K562 (cell line): ENCODE results near the gene KCTD7. TPM values are rescaled to one million over a fixed set of nuclear protein-coding genes. Genes with fewer than 3 reads are reported as not detected.

Source experiments
- ATAC-seq: fragments of 200-7000 bp; cut with Tn5 transposase; 3 replicates; pipeline ENCODE4 v1.9.1; 2020; ENCODE audit warnings: moderate library complexity
- BruUV-seq: library from RNA; stranded (reverse); fragments of 400-500 nt; replicated peaks from 2 replicates; lab custom pipeline; 2021; lab: Mats Ljungman, UMichigan
- CTCF ChIA-PET: fragments of 300-600 bp; formaldehyde crosslinking; extraction: SDS; loops from one replicate; lab custom pipeline; 2021; ENCODE audit warnings: low intra/inter-chr PET ratio; lab: Yijun Ruan, JAX
- POLR2A ChIA-PET: fragments of 300-600, 350-650 bp; sonication (Branson Sonifier 250); formaldehyde crosslinking; extraction: SDS; loops from one replicate; lab custom pipeline; 2021; ENCODE audit warnings: antibody characterized with exemption, inconsistent platforms; lab: Yijun Ruan, JAX
- DNase-seq, 4 experiments: peaks; one replicate each; pipeline versions ENCODE4 v3.0.0 to v3.0.0-alpha.2; 2011 to 2018; ENCODE audit warnings: low spot score in 3 of 4, mixed read lengths in 3 of 4; ENCODE audit errors: extremely low read depth in 1 of 4
- FAIRE-seq: peaks from 2 replicates; lab custom pipeline; 2011; peaks lifted over from hg19 to GRCh38; lab: Jason Lieb, UNC
- H2AFZ ChIP-seq: 2 replicates; pipeline ENCODE4 v1.6.0; 2011; ENCODE audit warnings: low read depth, low read length, control low read depth, inconsistent platforms
- H3K27ac ChIP-seq: fragments of 200-600 bp; 3 replicates; pipeline ENCODE4 v1.8.0; 2011; ENCODE audit warnings: low read depth, mild to moderate bottlenecking, control low read depth, inconsistent platforms, low read length, moderate library complexity, mixed read lengths; ENCODE audit errors: extremely low read depth
- H3K27me3 ChIP-seq, 2 experiments: fragments of 300-600 bp in 1 of 2; 2 replicates in 1 of 2; 3 replicates in 1 of 2; pipeline versions ENCODE4 v1.6.0 to v1.8.0; 2011; ENCODE audit warnings: inconsistent platforms in 2 of 2, low read length in 2 of 2, mild to moderate bottlenecking in 1 of 2, mixed read lengths in 1 of 2, moderate library complexity in 1 of 2; ENCODE audit not compliant: control insufficient read depth in 2 of 2, insufficient read depth in 2 of 2
- H3K36me3 ChIP-seq: fragments of 300-600 bp; 3 replicates; pipeline ENCODE4 v1.8.0; 2011; ENCODE audit warnings: mild to moderate bottlenecking, low read length, inconsistent platforms; ENCODE audit not compliant: control insufficient read depth, insufficient read depth
- H3K4me1 ChIP-seq, 2 experiments: fragments of 200-600 bp in 1 of 2; replicated peaks in 1 of 2; 2 replicates in 1 of 2; 3 replicates in 1 of 2; pipeline versions ENCODE4 v1.5.1 to v1.8.0; 2011; ENCODE audit warnings: inconsistent platforms in 2 of 2, low read length in 2 of 2, mild to moderate bottlenecking in 1 of 2, mixed read lengths in 1 of 2, moderate library complexity in 1 of 2; ENCODE audit not compliant: control insufficient read depth in 2 of 2, insufficient read depth in 2 of 2
- H3K4me2 ChIP-seq: 2 replicates; pipeline ENCODE4 v1.6.1; 2011; ENCODE audit warnings: low read length, control low read depth, inconsistent platforms, mixed read lengths; ENCODE audit not compliant: insufficient read depth
- H3K4me3 ChIP-seq: fragments of 200-600 bp; sonication (generic), shearing (Covaris generic); 2 replicates; pipeline ENCODE4 v1.5.1; 2016; ENCODE audit warnings: control low read depth, inconsistent platforms
- H3K79me2 ChIP-seq: fragments of 200-600 bp; 3 replicates; pipeline ENCODE4 v1.8.0; 2011; ENCODE audit warnings: low read length, inconsistent platforms; ENCODE audit not compliant: control insufficient read depth, insufficient read depth
- H3K9ac ChIP-seq, 2 experiments: 2 replicates each; pipeline versions ENCODE4 v1.6.0 to v1.6.1; 2011; ENCODE audit warnings: low read depth in 2 of 2, low read length in 2 of 2, control low read depth in 1 of 2, inconsistent platforms in 1 of 2, mild to moderate bottlenecking in 1 of 2, mixed read lengths in 1 of 2; ENCODE audit not compliant: insufficient read depth in 1 of 2
- H3K9me1 ChIP-seq: one replicate; pipeline ENCODE4 v1.6.0; 2011; ENCODE audit warnings: inconsistent platforms, mild to moderate bottlenecking, low read length, moderate library complexity; ENCODE audit not compliant: control insufficient read depth, insufficient read depth
- H3K9me3 ChIP-seq: replicated peaks from 2 replicates; pipeline ENCODE4 v1.5.1; 2011; ENCODE audit warnings: low read depth, low read length, inconsistent platforms; ENCODE audit not compliant: control insufficient read depth, insufficient read depth
- H4K20me1 ChIP-seq: replicated peaks from 2 replicates; pipeline ENCODE4 v1.6.1; 2011; ENCODE audit warnings: low read length, inconsistent platforms, mixed read lengths; ENCODE audit not compliant: control insufficient read depth, insufficient read depth
- ETV5 ChIP-seq: sonication (generic); formaldehyde crosslinking; IDR thresholded peaks from 2 replicates; pipeline ENCODE4 v1.4.0; 2020; ENCODE audit warnings: low read depth, mild to moderate bottlenecking, missing genetic modification reagents
- GATA2 ChIP-seq: sonication (generic); formaldehyde crosslinking; IDR thresholded peaks from 2 replicates; pipeline ENCODE4 v1.4.0; 2020; ENCODE audit warnings: mild to moderate bottlenecking, missing genetic modification reagents
- HCFC1 ChIP-seq: IDR thresholded peaks from 2 replicates; pipeline ENCODE4 v1.6.1; 2012; ENCODE audit warnings: low read depth, low read length, improper control_type of control experiment
- HDAC1 ChIP-seq, 2 experiments: fragments of 450-650 bp; IDR thresholded peaks; 2 replicates each; pipeline ENCODE4 v1.6.1; 2016 to 2017; ENCODE audit warnings: inconsistent platforms in 1 of 2, mild to moderate bottlenecking in 1 of 2, moderate library complexity in 1 of 2
- PURB ChIP-seq: sonication (generic); formaldehyde crosslinking; IDR thresholded peaks from 2 replicates; pipeline ENCODE4 v1.9.0; 2021; ENCODE audit warnings: low read depth, mild to moderate bottlenecking, missing genetic modification reagents
- RREB1 ChIP-seq: fragments of 250-450 bp; sonication (Bioruptor Pico); IDR thresholded peaks from 2 replicates; pipeline ENCODE4 v1.4.0; 2020
- SAFB2 ChIP-seq: fragments of 200-400 bp; formaldehyde crosslinking; IDR thresholded peaks from 2 replicates; pipeline ENCODE4 v1.6.1; 2018; ENCODE audit warnings: borderline replicate concordance, low read length, low read depth, moderate library complexity; ENCODE audit not compliant: severe bottlenecking
- ZNF408 ChIP-seq: fragments of 250-450 bp; sonication (Bioruptor Pico); IDR thresholded peaks from 2 replicates; pipeline ENCODE4 v1.4.0; 2020; ENCODE audit warnings: low read depth, mild to moderate bottlenecking, moderate library complexity
- ZNF41 ChIP-seq: fragments of 250-450 bp; sonication (Bioruptor Pico); conservative IDR thresholded peaks from 2 replicates; pipeline ENCODE4 v1.4.0; 2020; ENCODE audit warnings: mild to moderate bottlenecking
- WGBS: fragments of 100-300 bp; shearing (Covaris generic); methylation state at CpG from one replicate; pipeline ENCODE4 v1.1.6; 2016; ENCODE audit warnings: low coverage, mixed read lengths; ENCODE audit not compliant: insufficient coverage; ENCODE audit errors: missing lambda C conversion rate; 5-methylcytosine and 5-hydroxymethylcytosine counted together
- in situ Hi-C: fragments of 300-500 bp; cut with MboI; formaldehyde crosslinking; loops from 4 replicates; pipeline ENCODE4 v1.15.0; 2018; ENCODE audit warnings: inconsistent platforms, mixed read lengths
- intact Hi-C: fragments of 100-400 bp; cut with micrococcal nuclease; formaldehyde crosslinking; loops from 2 replicates; pipeline ENCODE4 v1.14.2; 2022
- polyA plus RNA-seq, 8 experiments: library from polyadenylated mRNA; depleted of rRNA in 4 of 8; stranded (reverse) in 5 of 8; unstranded in 3 of 8; fragments of >200 nt; fragmentation: Nextera tagmentation in 2 of 8; fragmentation: Illumina TruSeq in 1 of 8; extraction: Ambion mirVana in 2 of 8; extraction: Trizol in 1 of 8; gene quantifications; 2 replicates each; pipeline versions ENCODE4 v1.2.1 to v1.2.3, GENCODE V29; 2011 to 2014; ENCODE audit warnings: inconsistent platforms in 1 of 8, missing spikeins in 1 of 8
- total RNA-seq, 7 experiments: library from RNA; depleted of rRNA in 6 of 7; stranded (reverse); fragments of >200 nt in 6 of 7; fragmentation: Illumina TruSeq in 2 of 7; extraction: Trizol in 2 of 7; gene quantifications; 2 replicates each; pipeline versions ENCODE4 v1.2.1 to v1.2.3, GENCODE V29; 2011 to 2021; ENCODE audit warnings: low replicate concordance in 1 of 7
- TF ChIP-seq, protein P1 (sequence below): fragments of 450-650 bp; formaldehyde crosslinking; IDR thresholded peaks from 2 replicates; pipeline ENCODE4 v1.4.0; 2022; ENCODE audit warnings: missing genetic modification characterization
- TF ChIP-seq, protein P2 (sequence below), 2 experiments: fragments of 250-450 bp in 1 of 2; fragments of 450-650 bp in 1 of 2; sonication (Bioruptor Pico) in 1 of 2; IDR thresholded peaks; 2 replicates each; pipeline versions ENCODE4 v1.6.1 to v1.8.0; 2016 to 2021; ENCODE audit warnings: mild to moderate bottlenecking in 2 of 2, moderate library complexity in 2 of 2, missing compliant biosample characterization in 1 of 2, missing genetic modification characterization in 1 of 2

Gene KCTD7
- total and polyA plus RNA-seq, 9 of the 15 experiments (the other 6 are each of a cell fraction or from before 2014, with no cell fraction given) = 1.5 to 26.0 (median 9.0) TPM

DNA sequence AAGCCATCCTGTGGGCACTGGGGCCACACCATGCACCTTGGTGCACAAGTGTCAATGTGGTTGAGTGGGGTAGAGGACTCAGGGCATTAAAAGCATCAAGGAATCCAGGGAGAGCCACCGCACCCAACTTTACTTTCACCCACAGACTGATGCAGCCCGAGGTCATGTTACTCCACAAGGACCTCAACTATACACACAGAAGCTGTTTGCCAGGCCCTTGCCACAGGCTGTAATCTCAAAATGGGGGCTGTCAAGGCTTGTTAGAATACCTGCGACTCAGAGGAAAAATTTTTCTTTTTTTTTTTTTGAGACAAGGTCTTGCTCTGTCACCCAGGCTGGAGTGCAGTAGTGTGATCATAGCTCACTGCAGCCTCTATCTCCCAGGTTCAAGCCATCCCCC, 26.5 kb upstream of the KCTD7 start:
- intact Hi-C loops (no loop called here), in situ Hi-C loops (no loop called here)
- ATAC-seq (no peak), FAIRE-seq (no peak), DNase-seq (no peak)
- H3K27me3 ChIP-seq = no peaks in the 10 kb centered on the region
- ChIA-PET POLR2A (interaction anchor here (0.6 to 0.9 kb wide), 2 partner anchors 10 to 13 kb away, joined by 3 read pairs; no protein-coding TSS in a partner anchor), CTCF (no interaction called here)
- no peak overlapping the region for H3K4me2 ChIP-seq
- no peaks in the 10 kb centered on the region for H3K9me3 ChIP-seq
- no peak for TF ChIP-seq HCFC1
- TF ChIP-seq HDAC1 (IDR thresholded peaks at IDR 0.05) = no peak
- TF ChIP-seq, protein P1, sequence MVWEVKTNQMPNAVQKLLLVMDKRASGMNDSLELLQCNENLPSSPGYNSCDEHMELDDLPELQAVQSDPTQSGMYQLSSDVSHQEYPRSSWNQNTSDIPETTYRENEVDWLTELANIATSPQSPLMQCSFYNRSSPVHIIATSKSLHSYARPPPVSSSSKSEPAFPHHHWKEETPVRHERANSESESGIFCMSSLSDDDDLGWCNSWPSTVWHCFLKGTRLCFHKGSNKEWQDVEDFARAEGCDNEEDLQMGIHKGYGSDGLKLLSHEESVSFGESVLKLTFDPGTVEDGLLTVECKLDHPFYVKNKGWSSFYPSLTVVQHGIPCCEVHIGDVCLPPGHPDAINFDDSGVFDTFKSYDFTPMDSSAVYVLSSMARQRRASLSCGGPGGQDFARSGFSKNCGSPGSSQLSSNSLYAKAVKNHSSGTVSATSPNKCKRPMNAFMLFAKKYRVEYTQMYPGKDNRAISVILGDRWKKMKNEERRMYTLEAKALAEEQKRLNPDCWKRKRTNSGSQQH (CRISPR knock-in tag) = no peak
- TF ChIP-seq, protein P2, sequence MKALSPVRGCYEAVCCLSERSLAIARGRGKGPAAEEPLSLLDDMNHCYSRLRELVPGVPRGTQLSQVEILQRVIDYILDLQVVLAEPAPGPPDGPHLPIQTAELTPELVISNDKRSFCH (CRISPR knock-in tag; IDR thresholded peaks at IDR 0.05) = no peak
- TF ChIP-seq, protein P2 (tag; IDR thresholded peaks at IDR 0.05) = no peak
- TF ChIP-seq RREB1 (CRISPR knock-in tag) = no peak
- no peak for TF ChIP-seq SAFB2
- TF ChIP-seq PURB (CRISPR knock-in tag) = no peak
- no peak for TF ChIP-seq ZNF408 (CRISPR knock-in tag)
- no peak for TF ChIP-seq GATA2 (CRISPR knock-in tag)
- TF ChIP-seq ZNF41 (CRISPR knock-in tag) = no peak
- TF ChIP-seq ETV5 = no peak
- H3K9ac ChIP-seq = no peak overlapping the region
- no peak overlapping the region for H3K4me3 ChIP-seq
- H4K20me1 ChIP-seq = no peaks in the 10 kb centered on the region
- H2AFZ ChIP-seq = no peak overlapping the region
- BruUV-seq = no TSS peak
- H3K4me1 ChIP-seq = peaks cover 0 to 8% of the 10 kb centered on the region in 2 experiments; a peak in 3 of 5 replicates
- no peaks in the 10 kb centered on the region for H3K9me1 ChIP-seq
- 18% methylated on average over 3 of the region's 3 CpGs for WGBS
- no peaks in the 10 kb centered on the region for H3K79me2 ChIP-seq
- no peaks in the 10 kb centered on the region for H3K36me3 ChIP-seq
- H3K27ac ChIP-seq = no peak overlapping the region
